A549 (cell line): ENCODE results near the gene ORC3.

Source experiments
- BHLHE40 ChIP-seq: IDR thresholded peaks from 2 replicates; pipeline ENCODE4 v1.6.1; 2012; ENCODE audit warnings: low read depth, low read length, inconsistent platforms
- CTCF ChIP-seq: fragments of >200 bp; sonication (Bioruptor Twin); formaldehyde crosslinking; IDR thresholded peaks from 3 replicates; pipeline ENCODE4 v1.5.1; 2016
- ELK1 ChIP-seq: fragments of 150-350 bp; IDR thresholded peaks from 2 replicates; pipeline ENCODE4 v1.6.1; 2014; ENCODE audit warnings: low read depth, mild to moderate bottlenecking, low read length
- RAD21 ChIP-seq, 2 experiments: fragments of >200 bp in 1 of 2; sonication (Bioruptor Twin) in 1 of 2; formaldehyde crosslinking in 1 of 2; IDR thresholded peaks in 1 of 2; conservative IDR thresholded peaks in 1 of 2; 2 replicates in 1 of 2; 3 replicates in 1 of 2; pipeline ENCODE4 v1.6.1; 2012 to 2018; ENCODE audit warnings: inconsistent platforms in 1 of 2

- TF ChIP-seq BHLHE40 (no peak), CTCF (no peak), RAD21 (conservative IDR thresholded peaks at IDR 0.05 in 1 of 2, IDR thresholded peaks at IDR 0.05 in 1 of 2) (no peak), ELK1 (no peak)
These were observed 73.5 kb downstream of the ORC3 start for GRCh38 chr6:87663434-87663833.
